ENCODE results near the gene GABRB1.

The GABRB1 gene

DNA sequence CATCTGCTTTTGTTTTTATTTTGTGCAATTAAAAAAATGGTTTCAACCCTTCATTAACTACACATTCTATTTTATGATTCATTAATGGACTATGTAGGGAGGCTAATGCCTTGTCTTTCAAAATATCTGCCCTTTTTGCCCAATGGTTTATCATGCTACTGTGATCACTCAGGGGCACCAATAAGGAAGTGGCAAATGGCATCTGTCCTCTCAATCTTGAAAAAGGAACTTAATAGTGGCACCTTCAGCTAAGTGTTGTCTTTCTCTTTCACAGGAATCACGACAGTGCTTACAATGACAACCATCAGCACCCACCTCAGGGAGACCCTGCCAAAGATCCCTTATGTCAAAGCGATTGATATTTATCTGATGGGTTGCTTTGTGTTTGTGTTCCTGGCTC is 375.0 kb downstream of the GABRB1 start:
- Histone ChIP-seq H3K9me2 (replicated peaks; ENCODE audit: low read depth, low read length) (no peaks in the 10 kb centered on the region), H3K4me1 (ENCODE audit: insufficient read depth, low read length, poor library complexity, severe bottlenecking) (no peaks in the 10 kb centered on the region), H3K4me2 (ENCODE audit: low read depth, low read length, poor library complexity, severe bottlenecking) (no peak overlapping the region), H3K27me3 (ENCODE audit: insufficient read depth, low read length, poor library complexity, severe bottlenecking) (no peaks in the 10 kb centered on the region), H3F3A (ENCODE audit: low read depth) (no peaks in the 10 kb centered on the region), H4K20me1 (ENCODE audit: insufficient read depth, low read length, poor library complexity, severe bottlenecking) (no peaks in the 10 kb centered on the region), H3K9me3 (ENCODE audit: insufficient read depth, low read depth, low read length) (no peaks in the 10 kb centered on the region), H3K9ac (ENCODE audit: low read depth, low read length, poor library complexity, severe bottlenecking) (no peak overlapping the region), H3K36me3 (ENCODE audit: insufficient read depth, low read length) (no peaks in the 10 kb centered on the region), H2AFZ (ENCODE audit: low read length) (peak overlapping the region; percentile 79; the same call in 1 of the 2 replicates), H3K79me2 (ENCODE audit: insufficient read depth, low read length) (no peaks in the 10 kb centered on the region), H3K4me3 (ENCODE audit: low read length, poor library complexity, severe bottlenecking) (no peak overlapping the region)
- TF ChIP-seq, protein P1, sequence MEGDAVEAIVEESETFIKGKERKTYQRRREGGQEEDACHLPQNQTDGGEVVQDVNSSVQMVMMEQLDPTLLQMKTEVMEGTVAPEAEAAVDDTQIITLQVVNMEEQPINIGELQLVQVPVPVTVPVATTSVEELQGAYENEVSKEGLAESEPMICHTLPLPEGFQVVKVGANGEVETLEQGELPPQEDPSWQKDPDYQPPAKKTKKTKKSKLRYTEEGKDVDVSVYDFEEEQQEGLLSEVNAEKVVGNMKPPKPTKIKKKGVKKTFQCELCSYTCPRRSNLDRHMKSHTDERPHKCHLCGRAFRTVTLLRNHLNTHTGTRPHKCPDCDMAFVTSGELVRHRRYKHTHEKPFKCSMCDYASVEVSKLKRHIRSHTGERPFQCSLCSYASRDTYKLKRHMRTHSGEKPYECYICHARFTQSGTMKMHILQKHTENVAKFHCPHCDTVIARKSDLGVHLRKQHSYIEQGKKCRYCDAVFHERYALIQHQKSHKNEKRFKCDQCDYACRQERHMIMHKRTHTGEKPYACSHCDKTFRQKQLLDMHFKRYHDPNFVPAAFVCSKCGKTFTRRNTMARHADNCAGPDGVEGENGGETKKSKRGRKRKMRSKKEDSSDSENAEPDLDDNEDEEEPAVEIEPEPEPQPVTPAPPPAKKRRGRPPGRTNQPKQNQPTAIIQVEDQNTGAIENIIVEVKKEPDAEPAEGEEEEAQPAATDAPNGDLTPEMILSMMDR (conservative IDR thresholded peaks at IDR 0.05; ENCODE audit: low read length) = no peak
- no peak for TF ChIP-seq EZH2phosphoT487 (IDR thresholded peaks at IDR 0.05; ENCODE audit: borderline replicate concordance)

- H2AFZ ChIP-seq (ENCODE audit: low read length) = no peak overlapping the region
- H3F3A ChIP-seq (ENCODE audit: low read depth) = no peaks in the 10 kb centered on the region
- no peaks in the 10 kb centered on the region for H4K20me1 ChIP-seq (ENCODE audit: insufficient read depth, low read length, poor library complexity, severe bottlenecking)
- H3K4me1 ChIP-seq (ENCODE audit: insufficient read depth, low read length, poor library complexity, severe bottlenecking) = no peaks in the 10 kb centered on the region
- no peaks in the 10 kb centered on the region for H3K79me2 ChIP-seq (ENCODE audit: insufficient read depth, low read length)
- no peak overlapping the region for H3K4me2 ChIP-seq (ENCODE audit: low read depth, low read length, poor library complexity, severe bottlenecking)
- H3K9me3 ChIP-seq (ENCODE audit: insufficient read depth, low read depth, low read length) = no peaks in the 10 kb centered on the region
- H3K9me2 ChIP-seq (replicated peaks; ENCODE audit: low read depth, low read length) = no peaks in the 10 kb centered on the region
- H3K27me3 ChIP-seq (ENCODE audit: insufficient read depth, low read length, poor library complexity, severe bottlenecking) = no peaks in the 10 kb centered on the region
- H3K9ac ChIP-seq (ENCODE audit: low read depth, low read length, poor library complexity, severe bottlenecking) = no peak overlapping the region
- no peak overlapping the region for H3K4me3 ChIP-seq (ENCODE audit: low read length, poor library complexity, severe bottlenecking)
- H3K36me3 ChIP-seq (ENCODE audit: insufficient read depth, low read length) = no peaks in the 10 kb centered on the region
- TF ChIP-seq EZH2phosphoT487 (IDR thresholded peaks at IDR 0.05; ENCODE audit: borderline replicate concordance) = no peak
- TF ChIP-seq, protein P1 (conservative IDR thresholded peaks at IDR 0.05; ENCODE audit: low read length) = no peak
Observed at GRCh38 chr4:47410271-47410670, 378.9 kb downstream of the GABRB1 start.

DNA sequence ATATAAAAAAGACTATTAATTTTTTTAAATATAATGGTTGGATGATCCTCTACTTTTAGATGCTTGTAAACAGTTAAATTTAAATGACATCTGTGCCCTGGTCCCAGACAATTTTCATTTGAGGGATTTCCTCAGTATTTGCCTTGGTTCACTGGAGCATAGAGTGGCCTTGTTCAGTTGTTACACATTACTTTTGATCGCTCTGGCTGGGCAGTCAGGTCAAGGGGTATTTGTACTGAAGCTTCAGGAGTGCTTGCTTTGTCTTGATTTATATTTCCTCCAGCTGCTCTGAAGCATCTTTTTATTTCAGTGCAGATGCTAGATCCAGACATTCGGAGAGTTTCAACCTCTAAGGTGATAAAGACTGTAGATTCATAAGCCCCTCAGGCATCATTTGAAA is 382.2 kb downstream of the GABRB1 start:
- TF ChIP-seq, protein P1 (conservative IDR thresholded peaks at IDR 0.05; ENCODE audit: low read length) = no peak
- TF ChIP-seq EZH2phosphoT487 (IDR thresholded peaks at IDR 0.05; ENCODE audit: borderline replicate concordance) = no peak
- Histone ChIP-seq H4K20me1 (ENCODE audit: insufficient read depth, low read length, poor library complexity, severe bottlenecking) (no peaks in the 10 kb centered on the region), H3K9ac (ENCODE audit: low read depth, low read length, poor library complexity, severe bottlenecking) (no peak overlapping the region), H3K4me3 (ENCODE audit: low read length, poor library complexity, severe bottlenecking) (no peak overlapping the region), H3K4me1 (ENCODE audit: insufficient read depth, low read length, poor library complexity, severe bottlenecking) (no peaks in the 10 kb centered on the region), H3K9me2 (replicated peaks; ENCODE audit: low read depth, low read length) (no peaks in the 10 kb centered on the region), H3F3A (ENCODE audit: low read depth) (no peaks in the 10 kb centered on the region), H3K79me2 (ENCODE audit: insufficient read depth, low read length) (no peaks in the 10 kb centered on the region), H3K4me2 (ENCODE audit: low read depth, low read length, poor library complexity, severe bottlenecking) (no peak overlapping the region), H3K27me3 (ENCODE audit: insufficient read depth, low read length, poor library complexity, severe bottlenecking) (no peaks in the 10 kb centered on the region), H3K36me3 (ENCODE audit: insufficient read depth, low read length) (no peaks in the 10 kb centered on the region), H2AFZ (ENCODE audit: low read length) (no peak overlapping the region), H3K9me3 (ENCODE audit: insufficient read depth, low read depth, low read length) (no peaks in the 10 kb centered on the region)

Measured in Loucy (cell line).